Measurements from ENCODE around the gene NF1.

- no peak for TF ChIP-seq USF2 (IDR thresholded peaks at IDR 0.05; ENCODE audit: borderline replicate concordance, low read depth, low read length)
- TF ChIP-seq CTCF (IDR thresholded peaks at IDR 0.05) = no peak
- no peak for TF ChIP-seq EP300 (IDR thresholded peaks at IDR 0.05; ENCODE audit: borderline replicate concordance in 1 of 2, low read depth in 1 of 2, low read length in 1 of 2)
- no peak for TF ChIP-seq MEF2A (IDR thresholded peaks at IDR 0.05; ENCODE audit: borderline replicate concordance, low read depth)
- no peak for TF ChIP-seq TEAD4 (IDR thresholded peaks at IDR 0.05; ENCODE audit: borderline replicate concordance, insufficient read depth)
- TF ChIP-seq RFX5 (IDR thresholded peaks at IDR 0.05; ENCODE audit: low read length) = no peak
- no peak for TF ChIP-seq POLR2AphosphoS5 (IDR thresholded peaks at IDR 0.05; ENCODE audit: low read depth, low read length)
- TF ChIP-seq PBX3 (IDR thresholded peaks at IDR 0.05) = no peak
- no peak for TF ChIP-seq GABPA (IDR thresholded peaks at IDR 0.05; ENCODE audit: low read depth)
- TF ChIP-seq SMC3 (IDR thresholded peaks at IDR 0.05; ENCODE audit: low read depth, low read length) = no peak
- no peak for TF ChIP-seq FOXM1 (IDR thresholded peaks at IDR 0.05; ENCODE audit: low read depth)
- no peak for TF ChIP-seq FOSL2 (IDR thresholded peaks at IDR 0.05; ENCODE audit: borderline replicate concordance, low read depth)
- TF ChIP-seq REST (IDR thresholded peaks at IDR 0.05; ENCODE audit: low read depth, low read length) = no peak
- no peak for TF ChIP-seq IRF3 (IDR thresholded peaks at IDR 0.05; ENCODE audit: low read depth, low read length)
These were observed 322.4 kb downstream of the NF1 start for GRCh38 chr17:31417051-31417792.
